NK-92 (cell line): ENCODE results near the gene TLE4.

ENCODE experiments used
- DNase-seq: peaks from one replicate; lab custom pipeline; 2025; ENCODE audit not compliant: unreplicated experiment; lab: John Stamatoyannopoulos, UW

TLE4 gene

DNA sequence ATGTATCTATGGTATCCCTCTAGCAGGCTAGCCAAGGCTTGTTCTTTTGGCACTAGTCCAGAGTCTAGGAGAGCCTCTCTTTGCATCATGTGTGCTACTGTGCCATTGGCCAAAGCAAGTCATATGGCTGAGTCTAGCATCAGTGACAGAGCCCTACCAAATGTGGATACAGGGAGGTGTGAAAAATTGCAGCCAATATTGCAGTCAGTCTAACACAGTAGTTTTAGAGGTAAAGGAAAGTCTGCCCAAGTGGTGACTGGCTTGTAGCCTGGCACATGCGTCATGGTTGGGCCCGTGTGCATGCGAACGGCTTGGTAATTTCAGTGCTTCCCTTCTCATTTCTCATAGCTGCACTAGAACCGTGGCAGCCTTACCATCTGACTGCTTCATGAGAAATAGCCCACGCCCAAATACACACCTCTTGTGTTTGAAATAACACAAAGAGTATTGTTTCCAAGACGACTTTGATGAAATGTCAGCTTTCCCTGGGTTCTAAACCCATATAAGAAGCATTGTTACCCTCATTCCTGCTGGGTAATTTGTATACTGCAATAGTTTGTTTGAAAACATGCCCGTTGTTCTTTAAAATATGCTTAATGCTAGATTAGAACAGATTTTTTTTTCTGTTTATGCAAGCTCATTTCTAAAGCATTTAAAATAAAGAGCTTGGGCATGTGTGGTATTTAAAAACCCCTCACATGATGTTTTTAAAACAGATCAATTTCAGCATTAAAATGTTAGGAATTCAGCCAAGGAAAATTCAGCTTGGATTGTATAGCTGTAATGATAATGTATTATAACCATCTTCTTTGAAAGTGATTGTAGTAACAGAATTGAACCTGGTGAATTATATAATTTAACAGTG, 113.2 kb downstream of the TLE4 start:
- DNase-seq: no peak

DNA sequence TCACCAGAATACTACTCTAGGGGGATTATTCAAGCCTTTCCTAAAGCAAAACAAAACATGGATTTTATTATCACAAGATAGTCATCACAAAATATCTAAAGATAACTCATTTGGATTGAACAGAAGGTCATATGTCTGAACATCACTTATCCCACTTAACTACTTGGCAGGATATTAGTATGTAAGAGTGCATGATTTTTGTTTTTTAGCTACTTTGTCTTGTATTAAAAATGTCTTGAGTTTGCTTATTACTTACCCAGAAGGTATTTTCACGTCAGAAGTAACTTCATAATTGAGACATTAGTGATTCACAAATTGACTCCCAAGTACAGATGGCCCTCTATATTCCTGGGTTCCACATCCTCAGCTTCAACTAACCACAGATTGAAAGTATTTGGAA, 113.8 kb downstream of the TLE4 start:
- DNase-seq: no peak

GRCh38 chr9:79686381-79687130, 114.8 kb downstream of the TLE4 start:
- no peak for DNase-seq

DNA sequence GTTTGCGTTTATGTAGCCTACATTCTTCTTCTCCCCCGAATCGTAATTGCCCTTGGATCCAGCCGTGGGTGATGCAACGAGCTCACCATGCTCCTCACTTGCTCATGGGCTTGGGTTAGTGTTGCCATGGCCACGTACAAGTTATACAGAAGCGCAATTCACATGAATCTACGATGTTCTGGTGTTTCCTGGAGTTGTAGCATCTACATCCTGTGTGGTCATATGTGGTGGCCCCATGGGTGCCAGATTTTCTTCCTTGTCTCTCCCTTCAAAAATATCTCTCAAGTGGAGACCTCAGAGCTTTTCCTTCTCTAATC, 115.3 kb downstream of the TLE4 start:
- DNase-seq: no peak

DNA sequence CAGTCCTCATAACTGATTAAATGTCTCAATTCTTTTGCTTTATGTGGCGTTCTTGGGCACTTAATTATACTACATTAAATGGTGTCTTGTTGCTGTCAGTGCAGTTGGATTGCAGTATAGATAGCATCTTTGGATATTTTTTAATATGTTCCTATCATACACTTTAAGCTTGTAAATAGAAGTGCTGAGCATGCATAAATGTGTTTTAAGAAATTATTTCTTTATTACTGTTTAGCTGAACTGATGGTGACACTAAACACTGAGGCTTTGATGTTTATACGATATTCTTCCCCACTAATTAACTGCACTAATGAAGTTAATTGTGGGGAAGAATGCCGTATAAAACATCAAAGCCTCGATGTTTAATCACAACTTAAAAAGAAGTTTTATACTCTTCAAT, 116.6 kb downstream of the TLE4 start:
- no peak for DNase-seq

GRCh38 chr9:79689576-79689975, 117.8 kb downstream of the TLE4 start:
- no peak for DNase-seq

DNA sequence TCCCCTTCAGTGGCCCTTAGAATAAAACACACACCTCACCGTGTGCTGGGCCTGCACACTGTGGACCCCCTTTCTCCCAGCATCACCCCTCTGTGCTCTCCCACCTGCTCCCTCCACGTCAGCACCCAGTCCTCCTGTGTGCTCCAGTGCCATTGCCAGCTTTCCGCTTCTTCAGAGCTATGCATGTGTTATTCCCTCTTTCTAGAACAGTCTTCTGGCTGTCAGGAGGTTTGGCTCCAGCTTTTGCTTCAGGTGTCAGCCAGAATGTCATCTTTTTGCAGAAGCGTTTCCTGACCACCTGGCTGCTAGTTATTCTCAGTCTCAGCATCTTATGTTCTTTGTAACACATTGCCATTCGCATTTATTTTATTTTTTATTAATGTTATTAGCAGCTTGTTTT, 119.7 kb downstream of the TLE4 start:
- no peak for DNase-seq

GRCh38 chr9:79692857-79693571, 121.2 kb downstream of the TLE4 start:
- no peak for DNase-seq

DNA sequence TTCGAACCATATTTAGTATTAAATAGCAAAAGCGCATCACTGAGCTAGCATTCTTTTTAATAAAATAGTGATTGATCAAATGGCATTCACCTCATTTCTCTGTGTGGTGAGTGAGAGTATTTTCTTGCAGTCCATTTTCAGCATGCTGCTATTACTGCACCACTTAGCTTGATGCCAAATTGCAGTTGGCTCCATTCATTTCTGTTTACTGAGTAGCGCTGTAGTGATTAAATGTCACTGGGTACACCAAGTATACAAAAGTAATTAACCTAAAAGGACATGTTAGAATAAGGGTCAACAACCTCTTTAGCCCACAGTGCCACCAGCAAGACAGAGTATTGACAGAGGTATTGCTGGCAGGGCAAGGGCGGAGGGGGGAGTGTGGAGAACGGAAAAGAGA, 122.0 kb downstream of the TLE4 start:
- no peak for DNase-seq

DNA sequence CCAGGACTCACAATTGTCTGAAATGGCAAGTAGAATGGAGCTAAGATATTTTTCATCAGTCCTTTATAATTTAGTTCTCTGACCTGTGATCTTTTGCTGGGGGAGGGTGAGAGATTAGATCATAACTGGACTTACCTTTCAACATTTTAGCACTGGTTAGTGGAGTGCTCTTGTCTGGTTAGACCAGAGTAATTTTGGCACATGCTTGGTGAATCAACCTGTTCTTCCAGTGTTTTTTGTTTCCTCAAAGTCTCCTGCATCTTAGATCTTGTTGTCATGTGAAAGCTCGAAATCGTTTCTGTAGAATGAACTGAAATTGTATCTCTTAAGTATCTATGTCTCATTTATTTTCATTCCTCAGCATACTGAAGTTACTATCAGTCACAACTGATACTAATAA, 122.4 kb downstream of the TLE4 start:
- no peak for DNase-seq

- DNase-seq: no peak
Observed at GRCh38 chr9:79694676-79695400, 123.1 kb downstream of the TLE4 start.

DNA sequence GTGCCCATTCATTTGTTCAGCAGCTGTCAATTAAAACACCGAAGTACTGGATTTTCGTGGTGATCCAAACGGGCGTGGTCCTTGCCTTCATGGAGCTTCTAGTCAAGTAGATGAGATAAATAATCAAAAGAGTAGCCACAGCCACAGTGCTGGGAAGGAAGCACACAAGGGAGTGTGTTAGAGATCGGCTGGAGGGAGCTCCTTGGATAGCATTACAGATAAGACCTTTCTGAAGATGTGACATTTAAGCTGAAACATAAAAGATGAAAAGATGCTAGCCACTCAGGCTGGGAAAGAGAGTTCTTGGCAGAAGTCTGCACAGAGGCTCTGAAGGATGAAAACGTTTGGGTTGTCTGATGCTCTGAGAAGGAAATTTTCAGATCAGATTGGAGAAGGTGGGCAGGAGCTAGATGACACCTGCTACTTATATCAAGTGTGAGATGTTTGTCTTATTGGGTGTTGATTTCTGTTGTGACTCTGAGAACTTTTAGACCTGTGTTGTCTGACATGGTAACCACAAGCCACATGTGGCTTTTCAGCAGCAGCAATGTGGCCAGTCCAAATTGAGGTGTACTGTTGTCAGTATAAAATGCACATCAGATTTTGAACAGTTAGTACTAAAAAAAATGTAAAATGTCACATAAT, 123.9 kb downstream of the TLE4 start:
- DNase-seq: no peak

- no peak for DNase-seq
Observed at GRCh38 chr9:79698967-79699366, 127.2 kb downstream of the TLE4 start.

- no peak for DNase-seq
Observed at GRCh38 chr9:79699479-79699878, 127.7 kb downstream of the TLE4 start.

DNA sequence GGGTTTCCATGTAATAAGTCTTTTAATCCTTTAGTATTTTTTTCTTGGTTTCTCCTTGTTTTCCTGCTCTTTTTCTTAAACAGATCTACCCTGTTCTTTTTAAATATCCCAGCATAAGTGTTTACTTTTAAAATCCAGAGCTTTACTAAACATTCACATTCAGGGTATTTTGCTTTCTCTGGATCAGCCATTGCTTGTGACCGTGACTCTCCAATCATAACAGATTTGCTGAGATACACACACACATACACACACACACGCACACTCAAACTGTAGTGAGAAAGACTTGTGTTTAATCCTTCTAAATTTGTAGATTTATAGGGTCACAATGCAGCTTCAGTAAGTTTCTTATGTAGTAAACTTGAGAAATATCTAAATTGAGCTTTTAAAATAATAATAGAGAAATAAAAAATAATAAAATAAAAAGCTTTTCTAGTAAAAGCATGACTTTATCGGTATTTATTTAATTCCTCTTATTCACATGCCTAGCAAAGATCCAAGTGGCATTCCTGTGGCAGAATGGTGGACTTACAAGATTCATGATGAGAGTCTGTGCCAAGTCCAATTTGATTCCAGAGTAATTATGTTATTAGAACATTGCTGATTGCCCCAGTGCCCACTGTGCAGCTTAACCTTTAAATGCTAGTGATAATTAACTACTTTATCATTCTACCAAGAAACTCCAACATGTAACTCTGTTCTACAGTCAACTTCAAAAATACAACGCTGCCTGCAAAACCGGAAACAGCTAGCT, 129.0 kb downstream of the TLE4 start:
- no peak for DNase-seq

GRCh38 chr9:79701651-79702050, 129.9 kb downstream of the TLE4 start:
- DNase-seq: no peak

DNA sequence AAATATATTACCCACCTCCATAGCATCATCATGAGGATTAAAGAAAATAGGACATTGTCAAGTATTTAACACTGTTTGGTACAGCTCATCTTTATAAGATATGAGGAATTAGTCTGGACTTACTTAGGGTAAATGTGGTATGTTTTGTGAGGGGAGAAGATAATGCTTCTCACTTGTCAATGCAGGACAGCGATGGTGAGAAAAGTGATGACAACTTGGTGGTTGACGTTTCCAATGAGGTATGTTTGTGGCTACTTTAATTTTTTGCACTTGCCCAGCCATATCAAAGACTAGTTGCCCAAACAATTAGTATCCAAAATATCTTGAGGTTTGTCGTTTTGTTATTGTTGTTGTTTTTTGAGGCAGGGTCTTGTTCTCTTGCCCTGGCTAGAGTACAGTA, 133.9 kb downstream of the TLE4 start:
- DNase-seq: no peak

DNA sequence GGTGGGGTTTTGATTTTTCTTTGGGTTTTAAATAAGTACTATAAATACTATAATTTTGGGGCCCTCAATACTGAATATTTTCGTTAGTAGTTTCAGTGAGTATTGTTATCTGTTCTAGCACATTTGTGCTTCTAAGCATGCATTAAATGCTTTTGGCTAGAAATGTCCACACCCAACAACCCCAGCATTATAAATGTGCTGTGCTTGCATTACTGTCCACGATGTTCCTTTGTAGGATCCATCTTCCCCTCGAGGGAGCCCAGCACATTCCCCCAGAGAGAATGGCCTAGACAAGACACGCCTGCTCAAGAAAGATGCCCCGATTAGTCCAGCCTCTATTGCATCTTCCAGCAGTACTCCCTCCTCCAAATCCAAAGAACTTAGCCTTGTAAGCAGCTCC, 134.7 kb downstream of the TLE4 start:
- DNase-seq: no peak

- DNase-seq: no peak
Observed at GRCh38 chr9:79707589-79707988, 135.8 kb downstream of the TLE4 start.

GRCh38 chr9:79708541-79708940, 136.8 kb downstream of the TLE4 start:
- no peak for DNase-seq
